Measurements from ENCODE around the gene CDC42BPA. TPM values are rescaled to one million over a fixed set of nuclear protein-coding genes. Genes with fewer than 3 reads are reported as not detected.

CDC42BPA gene
- total and polyA plus RNA-seq, 3 donors from 2014 or later, result 39.9 to 109 (median 105) TPM

- Histone ChIP-seq H3K27ac (no peak overlapping the region), H3K36me3 (ENCODE audit: low read depth, missing control alignments) (no peaks in the 10 kb centered on the region), H3K4me3 (no peak overlapping the region), H3K27me3 (no peaks in the 10 kb centered on the region), H3K4me1 (no peaks in the 10 kb centered on the region), H3K9me3 (no peaks in the 10 kb centered on the region)
- DNase-seq, result no peak
- TF ChIP-seq CTCF (IDR thresholded peaks at IDR 0.05) (peak; percentile 8 to 41 (median 13)), POLR2A (IDR thresholded peaks at IDR 0.05) (no peak)
- WGBS, 2 donors, result 81 to 82% methylated on average over 3 of the region's 3 CpGs
- intact Hi-C loops (cut with DNase I; ENCODE audit: low total_unique reads), result no loop called here
Observed at GRCh38 chr1:227131193-227131592, 187.1 kb downstream of the CDC42BPA start.

- no peak for DNase-seq
- intact Hi-C loops (cut with DNase I; ENCODE audit: low total_unique reads), result no loop called here
- Histone ChIP-seq H3K4me3 (no peak overlapping the region), H3K27ac (no peak overlapping the region), H3K27me3 (no peaks in the 10 kb centered on the region), H3K36me3 (ENCODE audit: low read depth, missing control alignments) (no peaks in the 10 kb centered on the region), H3K4me1 (no peaks in the 10 kb centered on the region), H3K9me3 (no peaks in the 10 kb centered on the region)
- 88 to 92% methylated on average over 3 of the region's 3 CpGs for WGBS, 2 donors
- TF ChIP-seq POLR2A (IDR thresholded peaks at IDR 0.05) (no peak), CTCF (IDR thresholded peaks at IDR 0.05) (no peak)
Observed at GRCh38 chr1:227127891-227128290, 190.4 kb downstream of the CDC42BPA start.

GRCh38 chr1:227125929-227126545 lies 192.3 kb downstream of the CDC42BPA start:
- DNase-seq, result no peak
- no peak overlapping the region for H3K27ac ChIP-seq
- TF ChIP-seq CTCF (IDR thresholded peaks at IDR 0.05) (no peak), POLR2A (IDR thresholded peaks at IDR 0.05) (no peak)
- intact Hi-C loops (cut with DNase I; ENCODE audit: low total_unique reads), result no loop called here
- H3K9me3 ChIP-seq, result no peaks in the 10 kb centered on the region
- no peaks in the 10 kb centered on the region for H3K27me3 ChIP-seq
- no peaks in the 10 kb centered on the region for H3K36me3 ChIP-seq (ENCODE audit: low read depth, missing control alignments)
- H3K4me1 ChIP-seq, result no peaks in the 10 kb centered on the region
- 74 to 90% methylated on average over 1 to 3 of the region's 3 CpGs for WGBS, 2 donors
- no peak overlapping the region for H3K4me3 ChIP-seq

- no peak for TF ChIP-seq POLR2A (IDR thresholded peaks at IDR 0.05)
- TF ChIP-seq CTCF (IDR thresholded peaks at IDR 0.05), result no peak
- Histone ChIP-seq H3K36me3 (ENCODE audit: low read depth, missing control alignments) (no peaks in the 10 kb centered on the region), H3K9me3 (no peaks in the 10 kb centered on the region), H3K27ac (no peak overlapping the region), H3K27me3 (no peaks in the 10 kb centered on the region), H3K4me3 (no peak overlapping the region), H3K4me1 (no peaks in the 10 kb centered on the region)
- intact Hi-C loops (cut with DNase I; ENCODE audit: low total_unique reads), result no loop called here
- DNase-seq, result no peak
- 73 to 86% methylated on average over 1 of the region's 1 CpG for WGBS, 2 donors
Observed at GRCh38 chr1:227124473-227124872, 193.8 kb downstream of the CDC42BPA start.

- intact Hi-C loops (cut with DNase I; ENCODE audit: low total_unique reads), result no loop called here
- no peak for TF ChIP-seq POLR2A (IDR thresholded peaks at IDR 0.05)
- TF ChIP-seq CTCF (IDR thresholded peaks at IDR 0.05), result no peak
- no peak overlapping the region for H3K4me3 ChIP-seq
- H3K27ac ChIP-seq, result no peak overlapping the region
- no peaks in the 10 kb centered on the region for H3K27me3 ChIP-seq
- no peaks in the 10 kb centered on the region for H3K4me1 ChIP-seq
- no peaks in the 10 kb centered on the region for H3K36me3 ChIP-seq (ENCODE audit: low read depth, missing control alignments)
- H3K9me3 ChIP-seq, result no peaks in the 10 kb centered on the region
- WGBS, 2 donors, result 96 to 97% methylated on average over 9 of the region's 9 CpGs
- DNase-seq, result no peak
Observed at GRCh38 chr1:227120826-227121225, 197.5 kb downstream of the CDC42BPA start.

All from testis (tissue), 3 donors.